ENCODE results near the gene CLCC1. TPM values are rescaled to one million over a fixed set of nuclear protein-coding genes. Genes with fewer than 3 reads are reported as not detected.
"Not testable (repeated sequence)": the region's sequence is repeated elsewhere in the genome, so short reads cannot be mapped to it uniquely, and the experiment has no call there.

CLCC1 gene
- 29.5 and 30.4 TPM in 2 replicates for total RNA-seq (2022)
- Bru-seq, nascent RNA: percentile 90 among the genes with signal in this experiment
- BruChase-seq, experiment 1, labeled RNA remaining after a 6-hour chase: percentile 97 among the genes with signal in this experiment
- BruChase-seq, experiment 2, labeled RNA remaining after a 2-hour chase: percentile 97 among the genes with signal in this experiment
- long read RNA-seq, full-length matches to known transcripts: 18 of 47 reads
- long read RNA-seq, partial matches to known transcripts: 5 of 47 reads
- long read RNA-seq, other reads (novel, unspliced or antisense): 24 of 47 reads

- H3K4me3 Mint-ChIP-seq (ENCODE audit: low read depth, unreplicated experiment): peak within 1 kb of the TSS; percentile 77
- no peak for TF ChIP-seq CTCF (IDR thresholded peaks at IDR 0.05; ENCODE audit: unreplicated experiment)
- BruUV-seq (replicated peaks): no TSS peak
- H3K9me3 Mint-ChIP-seq (ENCODE audit: low read depth, unreplicated experiment): no peaks in the 10 kb centered on the region
- peak within 1 kb of the TSS; percentile 92 for H3K27ac Mint-ChIP-seq (ENCODE audit: unreplicated experiment)
- H3K36me3 Mint-ChIP-seq (ENCODE audit: insufficient read depth, unreplicated experiment): peaks cover 23% of the 10 kb centered on the region
- no peaks in the 10 kb centered on the region for H3K27me3 Mint-ChIP-seq (ENCODE audit: unreplicated experiment)
- CTCF ChIA-PET: interaction anchor here (0.5 kb wide), 1 partner anchor 137 kb away, joined by 3 read pairs; no protein-coding TSS in a partner anchor
- H3K4me1 Mint-ChIP-seq (ENCODE audit: low read depth, unreplicated experiment): peaks cover 17% of the 10 kb centered on the region
- peak; percentile 88 for DNase-seq
- intact Hi-C loops (cut with micrococcal nuclease; ENCODE audit: unreplicated experiment): no loop called here
Observed at GRCh38 chr1:108963052-108963686, at the start of gene CLCC1. CLCC1 (minus strand) TSS chr1:108963484; CDS start chr1:108950437, 13,047 bp downstream.

GRCh38 chr1:109011335-109011734, 48.1 kb upstream of the CLCC1 start:
- CTCF ChIA-PET: no interaction called here
- H3K27me3 Mint-ChIP-seq (ENCODE audit: unreplicated experiment): no peaks in the 10 kb centered on the region
- no peak for TF ChIP-seq CTCF (IDR thresholded peaks at IDR 0.05; ENCODE audit: unreplicated experiment)
- peaks cover 3% of the 10 kb centered on the region for H3K9me3 Mint-ChIP-seq (ENCODE audit: low read depth, unreplicated experiment)
- H3K4me1 Mint-ChIP-seq (ENCODE audit: low read depth, unreplicated experiment): no peaks in the 10 kb centered on the region
- BruUV-seq (replicated peaks): no TSS peak
- DNase-seq: no peak
- no peak overlapping the region for H3K27ac Mint-ChIP-seq (ENCODE audit: unreplicated experiment)
- H3K36me3 Mint-ChIP-seq (ENCODE audit: insufficient read depth, unreplicated experiment): no peaks in the 10 kb centered on the region
- intact Hi-C loops (cut with micrococcal nuclease; ENCODE audit: unreplicated experiment): no loop called here
- no peak overlapping the region for H3K4me3 Mint-ChIP-seq (ENCODE audit: low read depth, unreplicated experiment)

- H3K4me1 Mint-ChIP-seq (ENCODE audit: low read depth, unreplicated experiment); DNase-seq; H3K27ac Mint-ChIP-seq (ENCODE audit: unreplicated experiment); H3K36me3 Mint-ChIP-seq (ENCODE audit: insufficient read depth, unreplicated experiment); BruUV-seq (replicated peaks); CTCF ChIA-PET; H3K27me3 Mint-ChIP-seq (ENCODE audit: unreplicated experiment); H3K9me3 Mint-ChIP-seq (ENCODE audit: low read depth, unreplicated experiment); H3K4me3 Mint-ChIP-seq (ENCODE audit: low read depth, unreplicated experiment); intact Hi-C loops (cut with micrococcal nuclease; ENCODE audit: unreplicated experiment): not testable (repeated sequence)
Observed at GRCh38 chr1:108996622-108997021, 33.3 kb upstream of the CLCC1 start.

- Mint-ChIP-seq H3K4me3 (ENCODE audit: low read depth, unreplicated experiment) (no peak overlapping the region), H3K27me3 (ENCODE audit: unreplicated experiment) (no peaks in the 10 kb centered on the region), H3K4me1 (ENCODE audit: low read depth, unreplicated experiment) (no peaks in the 10 kb centered on the region), H3K9me3 (ENCODE audit: low read depth, unreplicated experiment) (no peaks in the 10 kb centered on the region), H3K36me3 (ENCODE audit: insufficient read depth, unreplicated experiment) (no peaks in the 10 kb centered on the region), H3K27ac (ENCODE audit: unreplicated experiment) (no peak overlapping the region)
- BruUV-seq (replicated peaks): no TSS peak
- DNase-seq: no peak
- no peak for TF ChIP-seq CTCF (IDR thresholded peaks at IDR 0.05; ENCODE audit: unreplicated experiment)
- intact Hi-C loops (cut with micrococcal nuclease; ENCODE audit: unreplicated experiment): no loop called here
- CTCF ChIA-PET: no interaction called here
Observed at GRCh38 chr1:108983114-108983513, 19.8 kb upstream of the CLCC1 start.

- no peak for DNase-seq
- Mint-ChIP-seq H3K27ac (ENCODE audit: unreplicated experiment) (no peak overlapping the region), H3K9me3 (ENCODE audit: low read depth, unreplicated experiment) (no peaks in the 10 kb centered on the region), H3K4me1 (ENCODE audit: low read depth, unreplicated experiment) (no peaks in the 10 kb centered on the region), H3K36me3 (ENCODE audit: insufficient read depth, unreplicated experiment) (peaks cover 4% of the 10 kb centered on the region), H3K27me3 (ENCODE audit: unreplicated experiment) (no peaks in the 10 kb centered on the region), H3K4me3 (ENCODE audit: low read depth, unreplicated experiment) (no peak overlapping the region)
- CTCF ChIA-PET: no interaction called here
- intact Hi-C loops (cut with micrococcal nuclease; ENCODE audit: unreplicated experiment): no loop called here
- no TSS peak for BruUV-seq (replicated peaks)
- no peak for TF ChIP-seq CTCF (IDR thresholded peaks at IDR 0.05; ENCODE audit: unreplicated experiment)
Observed at GRCh38 chr1:108976658-108977057, 13.4 kb upstream of the CLCC1 start.

Measured in Calu3 (cell line).